ENCODE results near the gene DUS2.

DNA sequence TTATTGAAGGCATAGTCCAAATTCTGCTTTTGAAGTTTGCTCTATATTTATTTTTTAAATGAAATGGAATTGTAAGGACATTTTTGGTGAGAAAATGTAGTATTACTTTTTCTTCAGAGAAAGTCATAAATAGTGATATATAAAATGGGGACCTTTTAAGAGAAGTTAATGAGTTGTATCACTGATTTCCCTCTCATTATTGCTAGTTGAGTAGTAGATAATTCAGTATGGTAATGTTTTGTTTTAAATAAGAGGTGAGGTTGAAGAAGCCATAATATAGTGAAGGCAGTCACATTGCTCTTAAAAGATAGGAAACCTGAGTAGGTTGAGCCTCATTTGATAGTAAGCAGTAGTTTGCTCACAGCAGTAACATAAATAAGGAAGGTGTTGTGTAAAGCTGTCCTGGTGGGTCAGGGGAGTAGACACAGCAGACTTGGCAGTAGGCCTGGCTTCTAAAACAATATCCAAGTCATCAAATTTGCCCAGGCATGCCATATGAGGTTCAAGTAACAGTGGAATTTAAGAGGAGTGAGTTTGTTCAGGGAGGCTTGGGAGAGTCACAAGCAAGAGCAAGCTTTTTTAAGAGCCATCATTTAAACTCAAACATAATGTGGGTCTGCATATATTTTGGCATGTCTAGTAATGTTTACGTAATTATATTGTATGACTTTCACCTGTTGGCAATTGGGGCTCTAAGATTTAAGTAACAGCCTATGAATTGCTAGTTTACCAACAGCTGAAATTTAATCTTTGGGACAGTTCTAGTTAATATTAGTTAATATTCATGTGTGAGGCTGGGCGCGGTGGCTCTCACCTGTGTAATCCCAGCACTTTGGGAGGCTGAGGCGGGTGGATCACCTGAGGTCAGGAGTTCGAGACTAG lies 68.5 kb downstream of the DUS2 start:
- TF ChIP-seq POLR2A (IDR thresholded peaks at IDR 0.05; ENCODE audit: low read depth): no peak
- TF ChIP-seq, protein P1, sequence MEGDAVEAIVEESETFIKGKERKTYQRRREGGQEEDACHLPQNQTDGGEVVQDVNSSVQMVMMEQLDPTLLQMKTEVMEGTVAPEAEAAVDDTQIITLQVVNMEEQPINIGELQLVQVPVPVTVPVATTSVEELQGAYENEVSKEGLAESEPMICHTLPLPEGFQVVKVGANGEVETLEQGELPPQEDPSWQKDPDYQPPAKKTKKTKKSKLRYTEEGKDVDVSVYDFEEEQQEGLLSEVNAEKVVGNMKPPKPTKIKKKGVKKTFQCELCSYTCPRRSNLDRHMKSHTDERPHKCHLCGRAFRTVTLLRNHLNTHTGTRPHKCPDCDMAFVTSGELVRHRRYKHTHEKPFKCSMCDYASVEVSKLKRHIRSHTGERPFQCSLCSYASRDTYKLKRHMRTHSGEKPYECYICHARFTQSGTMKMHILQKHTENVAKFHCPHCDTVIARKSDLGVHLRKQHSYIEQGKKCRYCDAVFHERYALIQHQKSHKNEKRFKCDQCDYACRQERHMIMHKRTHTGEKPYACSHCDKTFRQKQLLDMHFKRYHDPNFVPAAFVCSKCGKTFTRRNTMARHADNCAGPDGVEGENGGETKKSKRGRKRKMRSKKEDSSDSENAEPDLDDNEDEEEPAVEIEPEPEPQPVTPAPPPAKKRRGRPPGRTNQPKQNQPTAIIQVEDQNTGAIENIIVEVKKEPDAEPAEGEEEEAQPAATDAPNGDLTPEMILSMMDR (IDR thresholded peaks at IDR 0.05): no peak
- no peak for TF ChIP-seq POLR2AphosphoS5 (IDR thresholded peaks at IDR 0.05)
- no peak for TF ChIP-seq EP300 (IDR thresholded peaks at IDR 0.05)

All from esophagus muscularis mucosa (tissue), 4 donors.